ENCODE data around the gene DSE. TPM values are rescaled to one million over a fixed set of nuclear protein-coding genes. Genes with fewer than 3 reads are reported as not detected.
A peak's percentile ranks its signal among the peaks of the same experiment; 100 is the strongest.

DSE gene
- total RNA-seq, 4 donors from 2014 or later: 3.8 to 16.7 (median 9.2) TPM

GRCh38 chr6:116384727-116385458 lies 14.1 kb downstream of the DSE start:
- WGBS, 2 donors (ENCODE audit: low coverage in 1 of 2): 90 to 99% methylated on average over 2 to 3 of the region's 3 CpGs

DNA sequence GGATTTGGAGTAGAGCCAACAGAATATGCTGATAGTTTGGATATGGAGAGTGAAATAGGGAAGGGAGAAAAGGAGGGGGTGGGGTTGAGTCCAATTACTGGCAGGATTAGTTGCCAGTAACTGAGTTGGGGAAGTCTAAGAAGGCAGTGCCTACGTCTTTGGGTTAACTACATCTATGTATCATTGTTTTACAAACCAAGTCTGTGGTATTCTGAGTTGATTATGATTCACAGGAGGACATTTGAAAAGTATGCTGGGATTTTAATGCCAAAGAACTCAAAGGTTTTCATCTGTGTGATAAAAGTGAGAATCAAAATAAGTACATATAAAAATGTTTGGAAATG lies 14.7 kb downstream of the DSE start:
- Histone ChIP-seq H3K27ac (no peak overlapping the region), H3K36me3 (no peaks in the 10 kb centered on the region), H3K4me1 (peaks cover 0 to 56% (median 16%) of the 10 kb centered on the region in 4 donors), H3K9me3 (no peaks in the 10 kb centered on the region), H3K4me3 (no peak overlapping the region), H3K27me3 (no peaks in the 10 kb centered on the region)
- TF ChIP-seq POLR2A (IDR thresholded peaks at IDR 0.05) (no peak), POLR2AphosphoS5 (IDR thresholded peaks at IDR 0.05) (no peak), EP300 (IDR thresholded peaks at IDR 0.05; ENCODE audit: low read depth) (no peak), CTCF (IDR thresholded peaks at IDR 0.05) (no peak)
- WGBS, 2 donors (ENCODE audit: low coverage in 1 of 2): 44 to 76% methylated on average over 1 of the region's 1 CpG
- intact Hi-C loops (cut with DNase I; ENCODE audit: low total_unique reads): no loop called here
- DNase-seq: no peak
- in situ Hi-C loops (cut with MboI; ENCODE audit: low pct_ligation_motif_present in 1 of 4, low pct_unique_long_range_greater_than_20kb in 1 of 4, low sequenced_read_pairs in 3 of 4): no loop called here

More at GRCh38 chr6:116384727-116385458, 14.1 kb downstream of the DSE start:
- Histone ChIP-seq H3K9me3 (no peaks in the 10 kb centered on the region), H3K4me3 (no peak overlapping the region), H3K4me1 (peaks cover 0 to 58% (median 22%) of the 10 kb centered on the region in 4 donors), H3K27me3 (no peaks in the 10 kb centered on the region), H3K36me3 (no peaks in the 10 kb centered on the region), H3K27ac (no peak overlapping the region)
- TF ChIP-seq EP300 (IDR thresholded peaks at IDR 0.05; ENCODE audit: low read depth): no peak
- no peak for TF ChIP-seq POLR2A (IDR thresholded peaks at IDR 0.05)
- TF ChIP-seq POLR2AphosphoS5 (IDR thresholded peaks at IDR 0.05): no peak
- no peak for TF ChIP-seq CTCF (IDR thresholded peaks at IDR 0.05)
- intact Hi-C loops (cut with DNase I; ENCODE audit: low total_unique reads) (no loop called here), in situ Hi-C loops (cut with MboI; ENCODE audit: low pct_ligation_motif_present in 1 of 4, low pct_unique_long_range_greater_than_20kb in 1 of 4, low sequenced_read_pairs in 3 of 4) (no loop called here)
- DNase-seq: no peak

GRCh38 chr6:116385921-116386320 lies 15.2 kb downstream of the DSE start:
- in situ Hi-C loops (cut with MboI; ENCODE audit: low pct_ligation_motif_present in 1 of 4, low pct_unique_long_range_greater_than_20kb in 1 of 4, low sequenced_read_pairs in 3 of 4) (no loop called here), intact Hi-C loops (cut with DNase I; ENCODE audit: low total_unique reads) (no loop called here)
- H3K4me3 ChIP-seq: no peak overlapping the region
- H3K27me3 ChIP-seq: no peaks in the 10 kb centered on the region
- H3K36me3 ChIP-seq: no peaks in the 10 kb centered on the region
- no peak for DNase-seq
- TF ChIP-seq POLR2AphosphoS5 (IDR thresholded peaks at IDR 0.05) (no peak), CTCF (IDR thresholded peaks at IDR 0.05) (no peak), EP300 (IDR thresholded peaks at IDR 0.05; ENCODE audit: low read depth) (no peak), POLR2A (IDR thresholded peaks at IDR 0.05) (no peak)
- H3K27ac ChIP-seq: peak overlapping the region in 3 of 4 donors; percentile 6 to 39 (median 14)
- H3K9me3 ChIP-seq: no peaks in the 10 kb centered on the region
- peaks cover 0 to 53% (median 13%) of the 10 kb centered on the region in 4 donors for H3K4me1 ChIP-seq

GRCh38 chr6:116386581-116387299 lies 16.0 kb downstream of the DSE start:
- intact Hi-C loops (cut with DNase I; ENCODE audit: low total_unique reads) (no loop called here), in situ Hi-C loops (cut with MboI; ENCODE audit: low pct_ligation_motif_present in 1 of 4, low pct_unique_long_range_greater_than_20kb in 1 of 4, low sequenced_read_pairs in 3 of 4) (no loop called here)
- H3K27ac ChIP-seq: peak overlapping the region in 3 of 4 donors; percentile 6 to 39 (median 29)
- no peaks in the 10 kb centered on the region for H3K36me3 ChIP-seq
- no peak for DNase-seq
- TF ChIP-seq POLR2A (IDR thresholded peaks at IDR 0.05): no peak
- no peak for TF ChIP-seq CTCF (IDR thresholded peaks at IDR 0.05)
- no peak for TF ChIP-seq POLR2AphosphoS5 (IDR thresholded peaks at IDR 0.05)
- no peak for TF ChIP-seq EP300 (IDR thresholded peaks at IDR 0.05; ENCODE audit: low read depth)
- H3K27me3 ChIP-seq: no peaks in the 10 kb centered on the region
- H3K9me3 ChIP-seq: no peaks in the 10 kb centered on the region
- H3K4me3 ChIP-seq: no peak overlapping the region
- H3K4me1 ChIP-seq: peaks cover 0 to 45% (median 7%) of the 10 kb centered on the region in 4 donors
- WGBS, 2 donors (ENCODE audit: low coverage in 1 of 2): 61 to 68% methylated on average over 3 to 4 of the region's 4 CpGs
